Measurements from ENCODE around the gene PPP2R1B. TPM values are rescaled to one million over a fixed set of nuclear protein-coding genes. Genes with fewer than 3 reads are reported as not detected.

Gene PPP2R1B
- total RNA-seq, 2 donors from 2014 or later = 45.9 to 57.0 TPM

GRCh38 chr11:111770581-111771134 is 4.5 kb upstream of the PPP2R1B start:
- no peak overlapping the region for H3K4me3 ChIP-seq
- no peaks in the 10 kb centered on the region for H3K27me3 ChIP-seq
- intact Hi-C loops (cut with DNase I) = no loop called here
- no peak overlapping the region for H3K9ac ChIP-seq (ENCODE audit: low read depth in 2 of 2, low read length in 2 of 2)
- TF ChIP-seq CTCF (IDR thresholded peaks at IDR 0.05) = no peak
- H3K36me3 ChIP-seq = no peaks in the 10 kb centered on the region
- H3K27ac ChIP-seq = no peak overlapping the region
- H3K9me3 ChIP-seq = no peaks in the 10 kb centered on the region
- DNase-seq = no peak
- H3K4me1 ChIP-seq = no peaks in the 10 kb centered on the region

GRCh38 chr11:111766834-111767142 is 599 bp upstream of the PPP2R1B start:
- no peaks in the 10 kb centered on the region for H3K9me3 ChIP-seq
- peak overlapping the region; percentile 96 for H3K4me3 ChIP-seq
- H3K27me3 ChIP-seq = no peaks in the 10 kb centered on the region
- intact Hi-C loops (cut with DNase I) = no loop called here
- DNase-seq = no peak
- no peaks in the 10 kb centered on the region for H3K4me1 ChIP-seq
- H3K27ac ChIP-seq = peak overlapping the region; percentile 78
- peak overlapping the region; percentile 77 to 93 for H3K9ac ChIP-seq (ENCODE audit: low read depth in 2 of 2, low read length in 2 of 2)
- H3K36me3 ChIP-seq = no peaks in the 10 kb centered on the region
- no peak for TF ChIP-seq CTCF (IDR thresholded peaks at IDR 0.05)

DNA sequence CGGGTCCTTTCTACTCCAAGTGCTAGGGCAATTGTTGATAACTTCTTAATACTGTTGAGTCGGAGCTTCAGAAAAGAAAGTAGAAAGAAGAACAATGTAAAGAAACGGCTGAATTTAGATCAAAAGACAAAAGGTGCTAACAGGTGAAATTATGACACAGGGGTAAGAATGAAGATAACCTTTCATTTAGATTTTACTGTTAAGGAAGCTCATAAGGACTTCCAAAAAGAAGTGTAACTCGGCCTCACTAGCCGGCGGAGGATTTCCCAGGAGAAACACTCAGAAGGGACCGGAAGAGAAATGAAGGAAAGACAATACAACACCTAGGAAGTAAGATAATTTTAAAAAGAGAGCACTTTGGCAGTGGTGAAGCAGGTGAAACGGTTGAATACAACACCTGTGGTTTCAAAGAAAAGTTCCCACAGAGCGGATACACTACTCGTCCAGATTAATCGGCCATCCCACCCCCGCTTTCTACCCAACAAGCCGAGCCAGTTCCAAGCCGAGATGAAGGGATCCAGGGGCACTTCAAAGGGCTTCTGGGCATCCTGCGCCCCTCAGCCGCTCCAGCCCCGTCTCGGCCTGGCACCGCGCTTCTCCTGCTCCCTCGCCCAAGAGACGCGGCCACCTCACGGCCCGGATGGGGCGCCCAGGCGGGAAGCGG is 737 bp downstream of the PPP2R1B start:
- Histone ChIP-seq H3K27ac (peak overlapping the region; percentile 78), H3K9ac (ENCODE audit: low read depth in 2 of 2, low read length in 2 of 2) (peak overlapping the region; percentile 93 to 96), H3K4me1 (no peaks in the 10 kb centered on the region), H3K36me3 (no peaks in the 10 kb centered on the region), H3K9me3 (no peaks in the 10 kb centered on the region), H3K27me3 (no peaks in the 10 kb centered on the region), H3K4me3 (peak overlapping the region; percentile 96)
- DNase-seq = no peak
- TF ChIP-seq CTCF (IDR thresholded peaks at IDR 0.05) = no peak
- intact Hi-C loops (cut with DNase I) = no loop called here

DNA sequence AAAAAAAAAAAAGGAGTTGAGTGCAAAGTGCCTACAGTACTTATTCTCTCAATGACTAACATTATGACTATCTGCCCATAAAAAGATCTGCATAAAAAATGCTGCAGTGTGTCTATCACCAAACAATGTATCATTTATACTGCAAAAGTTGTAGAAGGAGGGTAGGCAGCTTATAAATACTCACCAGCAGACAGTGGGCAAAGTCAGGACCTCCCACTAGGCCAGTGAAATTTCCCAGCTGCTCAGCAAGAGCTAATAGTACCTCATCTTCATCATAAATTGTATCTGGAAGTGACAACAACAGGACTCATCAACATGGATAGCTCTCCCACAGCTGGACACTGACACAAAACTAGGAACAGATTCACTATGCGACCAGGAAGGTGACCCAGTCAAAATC is 1.6 kb downstream of the PPP2R1B start:
- H3K4me3 ChIP-seq = peak overlapping the region; percentile 96
- H3K9ac ChIP-seq (ENCODE audit: low read depth in 2 of 2, low read length in 2 of 2) = peak overlapping the region in 1 of 2 donors; percentile 93
- H3K27me3 ChIP-seq = no peaks in the 10 kb centered on the region
- H3K9me3 ChIP-seq = no peaks in the 10 kb centered on the region
- H3K27ac ChIP-seq = no peak overlapping the region
- no peak for TF ChIP-seq CTCF (IDR thresholded peaks at IDR 0.05)
- no peaks in the 10 kb centered on the region for H3K4me1 ChIP-seq
- H3K36me3 ChIP-seq = no peaks in the 10 kb centered on the region
- no peak for DNase-seq
- intact Hi-C loops (cut with DNase I) = no loop called here

DNA sequence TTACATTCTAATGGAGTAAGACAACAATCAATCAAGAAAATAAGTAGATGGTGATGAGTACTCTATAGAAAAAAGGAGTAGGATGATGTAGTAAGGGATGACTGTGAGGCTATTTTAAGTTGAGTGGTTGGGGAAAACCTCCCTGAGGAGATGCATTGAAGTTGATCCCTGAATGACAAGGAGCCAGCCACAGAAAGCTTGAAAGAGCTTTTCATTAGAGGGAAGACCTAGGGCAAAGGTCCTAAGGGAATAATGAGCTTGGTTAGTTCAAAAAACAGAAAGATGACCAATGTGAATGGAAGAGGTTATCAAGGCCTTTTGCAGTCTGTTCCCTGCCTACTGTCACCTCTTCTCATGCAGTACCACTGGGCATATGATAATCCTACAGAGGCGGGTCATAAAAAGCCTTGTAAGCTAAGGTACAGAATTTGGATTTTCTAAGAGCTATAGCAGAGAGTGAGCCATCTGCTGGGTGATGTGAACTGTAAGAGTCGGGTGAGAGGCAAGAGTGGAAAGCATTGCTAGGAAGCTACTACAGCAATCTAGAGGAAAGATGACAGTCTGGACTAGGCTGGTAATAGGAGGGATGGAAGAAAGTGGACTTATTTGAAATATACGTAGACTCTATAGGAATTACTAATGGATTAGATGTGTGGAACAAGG is 3.1 kb downstream of the PPP2R1B start:
- no peak for DNase-seq
- intact Hi-C loops (cut with DNase I) = no loop called here

More for the DNA sequence above, 3.1 kb downstream of the PPP2R1B start:
- H3K27me3 ChIP-seq = no peaks in the 10 kb centered on the region
- no peak for TF ChIP-seq CTCF (IDR thresholded peaks at IDR 0.05)
- H3K27ac ChIP-seq = no peak overlapping the region
- H3K4me1 ChIP-seq = no peaks in the 10 kb centered on the region
- no peaks in the 10 kb centered on the region for H3K36me3 ChIP-seq
- H3K4me3 ChIP-seq = no peak overlapping the region
- H3K9ac ChIP-seq (ENCODE audit: low read depth in 2 of 2, low read length in 2 of 2) = no peak overlapping the region
- H3K9me3 ChIP-seq = no peaks in the 10 kb centered on the region

Data from colonic mucosa (tissue), 4 donors.